Tongue (tissue), 2 donors: ENCODE results near the gene U2AF2. TPM values are rescaled to one million over a fixed set of nuclear protein-coding genes. Genes with fewer than 3 reads are reported as not detected.

Experiments
- DNase-seq: peaks from one replicate; pipeline ENCODE4 v3.0.0-alpha.2; 2015
- total RNA-seq: library from RNA; depleted of rRNA; stranded (reverse); fragments of >200 nt; gene quantifications from one replicate; pipeline ENCODE4 v1.2.3, GENCODE V29; 2014

The U2AF2 gene
- total RNA-seq, 1 donor from 2014 or later, result 85.9 TPM

DNA sequence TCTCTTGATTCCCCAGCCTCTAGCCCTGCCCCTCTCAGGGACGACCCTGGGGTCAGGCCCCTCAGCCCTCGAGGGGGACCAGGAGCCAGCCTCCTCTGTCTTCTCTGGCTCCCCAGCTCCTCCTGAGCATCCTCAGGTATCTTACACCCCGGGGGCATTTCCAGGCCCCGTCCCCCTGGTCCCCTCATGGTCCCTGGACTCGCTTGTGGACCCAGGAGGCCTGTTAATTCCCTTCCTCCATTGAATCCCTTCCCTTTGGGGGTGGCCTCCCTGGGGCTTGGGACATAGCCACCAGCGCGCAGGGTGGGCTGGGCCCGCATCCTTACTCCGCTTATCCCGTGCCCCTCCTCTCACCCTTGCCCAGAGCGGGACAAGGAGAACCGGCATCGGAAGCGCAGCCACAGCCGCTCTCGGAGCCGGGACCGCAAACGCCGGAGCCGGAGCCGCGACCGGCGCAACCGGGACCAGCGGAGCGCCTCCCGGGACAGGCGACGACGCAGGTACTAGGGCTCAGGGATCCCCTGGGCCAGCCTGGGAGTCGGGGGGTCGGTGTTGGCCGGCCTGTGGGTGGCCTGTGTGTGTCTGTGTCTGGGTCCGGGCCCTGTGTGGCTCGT lies 4.1 kb downstream of the U2AF2 start:
- DNase-seq, result no peak

DNA sequence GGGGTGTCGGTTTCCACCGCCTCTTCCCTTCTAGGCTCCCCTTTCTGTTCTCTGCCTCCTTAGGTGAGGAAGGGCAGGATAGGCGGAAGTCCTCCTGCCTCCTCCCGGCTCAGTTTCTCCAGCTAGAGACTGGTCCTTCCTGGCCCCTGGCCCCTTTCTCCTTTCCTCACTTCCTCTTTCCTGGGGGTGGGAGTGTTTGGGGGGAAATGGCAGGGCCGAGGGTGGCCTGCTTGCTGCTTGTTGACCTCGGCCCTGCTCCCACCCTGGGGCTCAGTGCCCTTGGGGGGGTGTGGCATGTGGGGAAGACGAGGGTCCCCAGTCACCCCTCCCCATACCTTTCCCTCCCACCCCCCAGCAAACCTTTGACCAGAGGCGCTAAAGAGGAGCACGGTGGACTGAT lies 5.0 kb downstream of the U2AF2 start:
- DNase-seq, result no peak

DNA sequence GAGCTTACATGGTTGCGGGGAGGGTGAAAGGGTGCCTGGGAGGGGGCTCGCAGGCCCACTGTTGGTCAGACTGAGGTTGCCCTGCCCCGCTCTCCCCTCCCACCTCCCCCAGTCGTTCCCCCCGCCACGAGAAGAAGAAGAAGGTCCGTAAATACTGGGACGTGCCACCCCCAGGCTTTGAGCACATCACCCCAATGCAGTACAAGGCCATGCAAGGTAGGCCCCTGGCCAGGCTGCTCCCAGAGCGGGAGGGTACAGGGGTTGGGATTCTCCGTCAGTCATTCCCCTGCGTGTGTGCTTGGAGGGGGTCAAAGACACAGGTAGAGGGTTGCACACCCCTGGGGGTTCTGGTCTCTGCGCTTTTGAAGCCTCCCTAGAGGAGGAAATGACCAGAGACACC lies 5.6 kb downstream of the U2AF2 start:
- no peak for DNase-seq

DNA sequence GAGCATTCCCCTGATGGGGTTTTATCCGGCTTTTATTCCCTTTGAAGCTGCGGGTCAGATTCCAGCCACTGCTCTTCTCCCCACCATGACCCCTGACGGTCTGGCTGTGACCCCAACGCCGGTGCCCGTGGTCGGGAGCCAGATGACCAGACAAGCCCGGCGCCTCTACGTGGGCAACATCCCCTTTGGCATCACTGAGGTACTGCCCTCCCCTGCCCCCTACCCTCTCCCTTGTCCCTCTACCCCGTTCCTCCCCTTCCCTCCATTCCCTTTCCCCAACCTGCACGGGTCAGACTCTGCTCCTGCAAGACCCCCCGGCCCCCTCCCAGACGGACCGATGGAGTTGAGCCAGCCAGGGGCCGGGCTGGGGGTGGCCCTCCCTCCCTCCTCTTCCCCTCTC lies 6.2 kb downstream of the U2AF2 start:
- no peak for DNase-seq

DNA sequence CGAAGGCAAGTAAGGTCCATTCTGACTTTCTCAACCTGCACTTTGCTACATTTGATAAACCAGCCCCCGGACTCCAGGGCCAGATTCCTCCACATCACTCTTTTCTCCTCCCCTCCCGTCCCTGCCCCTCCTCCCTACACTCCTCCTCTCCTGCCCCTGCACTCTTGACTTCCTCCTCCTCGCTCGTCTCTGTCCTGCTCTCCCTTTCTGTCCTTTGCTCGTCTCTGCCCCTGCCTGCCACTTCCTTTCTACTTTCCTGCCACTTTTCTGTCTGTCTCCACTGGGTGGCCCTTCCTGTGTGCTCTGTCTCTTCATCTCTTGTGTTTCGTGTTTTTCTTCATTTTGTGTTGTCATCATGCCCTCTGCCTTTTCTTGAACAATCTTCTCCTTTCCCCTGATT lies 7.0 kb downstream of the U2AF2 start:
- DNase-seq, result no peak

DNA sequence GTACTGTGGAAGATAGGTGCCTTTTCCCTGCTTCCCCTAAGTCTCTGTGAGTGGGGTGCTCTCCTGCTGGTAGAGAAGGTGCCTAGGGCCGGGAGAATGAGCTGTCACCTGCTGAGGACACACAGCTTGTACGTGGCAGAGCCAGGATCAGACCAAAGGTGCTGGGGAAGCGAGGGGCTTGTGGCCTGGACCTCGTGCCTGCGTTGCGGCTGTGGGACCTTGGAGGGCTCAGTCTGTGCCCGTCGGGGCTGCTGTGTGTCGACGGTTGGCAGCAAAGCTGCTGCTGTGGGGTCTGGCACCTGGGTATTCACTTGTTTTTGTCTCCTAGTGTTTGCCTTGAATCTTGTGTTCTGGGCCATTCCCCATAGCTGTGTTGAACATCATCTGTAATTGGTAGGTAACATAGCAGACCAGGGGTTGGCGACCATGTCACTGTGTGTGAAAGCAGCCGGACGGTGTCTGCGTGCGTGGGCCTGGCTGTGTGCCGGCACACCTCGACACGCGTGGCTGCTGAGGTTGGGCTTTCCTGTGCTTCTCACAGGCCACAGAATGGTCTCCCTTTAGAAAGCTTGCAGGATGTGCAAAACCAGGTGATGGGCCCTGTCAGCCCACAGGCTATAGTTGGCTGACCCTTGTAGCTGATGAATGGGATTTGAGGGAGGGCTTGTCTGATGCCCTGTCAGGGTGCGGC lies 9.2 kb downstream of the U2AF2 start:
- DNase-seq, result no peak

DNA sequence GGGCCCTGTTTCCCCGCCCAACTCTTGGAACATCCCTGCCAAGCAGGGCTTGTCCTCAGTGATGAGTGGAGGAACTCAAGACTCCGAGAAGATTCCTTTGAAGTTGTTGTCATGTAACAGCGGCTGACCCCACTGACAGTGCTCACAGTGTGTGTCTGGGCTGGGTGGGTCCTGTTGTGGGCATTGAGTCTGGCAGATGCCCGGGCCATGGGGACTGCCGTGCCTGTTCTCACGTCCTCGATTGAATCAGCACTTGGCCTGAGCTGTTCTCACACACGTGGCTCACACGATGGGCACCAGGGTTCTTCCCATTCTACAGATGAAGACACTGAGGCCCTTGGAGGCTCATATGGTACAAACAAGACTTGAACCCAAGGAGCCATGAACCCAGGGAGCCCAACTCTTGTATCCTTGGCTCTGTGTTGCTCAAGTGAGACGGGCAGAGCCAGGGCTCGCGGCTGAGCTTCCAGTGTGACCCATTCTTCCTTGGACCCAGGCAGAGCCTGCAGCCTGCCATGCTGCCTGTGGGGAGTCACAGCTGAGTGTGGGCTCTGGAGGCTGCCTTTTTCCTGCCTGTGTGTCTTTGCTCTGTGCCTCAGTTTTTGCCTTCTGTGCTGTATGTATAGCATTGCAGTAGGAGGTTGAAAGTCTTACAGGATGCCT lies 11.6 kb downstream of the U2AF2 start:
- no peak for DNase-seq

DNA sequence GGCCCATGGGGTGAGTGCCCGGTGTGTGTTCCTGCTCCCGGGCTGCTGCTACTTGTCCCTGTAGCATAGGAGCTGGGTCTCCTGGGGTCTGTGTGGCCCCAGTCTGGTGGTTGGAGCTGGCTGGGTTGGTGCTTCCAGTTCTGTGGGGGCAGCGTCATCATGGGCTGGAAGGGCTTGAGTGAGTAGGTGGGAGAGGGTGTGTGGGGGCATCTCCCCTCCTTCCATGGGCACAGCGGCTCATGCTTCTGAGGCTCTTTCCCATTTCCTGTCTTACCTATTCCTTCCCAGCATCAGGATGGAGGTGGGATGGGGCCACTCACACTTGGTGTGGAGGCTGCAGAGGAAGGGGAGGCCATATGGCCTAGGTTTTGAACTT lies 12.2 kb downstream of the U2AF2 start:
- no peak for DNase-seq

DNA sequence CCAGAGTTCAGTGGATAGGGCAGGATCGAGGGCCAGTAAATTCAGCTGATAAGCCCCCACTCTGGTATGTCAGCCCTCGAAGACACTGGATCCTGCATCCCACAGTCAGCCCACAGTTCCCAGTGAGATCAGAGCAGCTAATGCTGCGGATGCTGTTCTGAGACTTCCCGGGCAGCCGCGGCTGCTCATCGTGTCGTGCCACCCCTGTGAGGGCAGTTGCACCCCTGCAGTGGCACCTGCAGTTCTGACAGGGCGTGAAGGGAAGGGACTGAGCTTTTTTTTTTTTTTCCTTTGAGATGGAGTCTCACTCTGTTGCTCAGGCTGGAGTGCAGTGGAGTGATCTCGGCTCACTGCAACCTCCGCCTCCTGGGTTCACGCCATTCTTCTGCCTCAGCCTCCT lies 12.7 kb downstream of the U2AF2 start:
- DNase-seq, result no peak

DNA sequence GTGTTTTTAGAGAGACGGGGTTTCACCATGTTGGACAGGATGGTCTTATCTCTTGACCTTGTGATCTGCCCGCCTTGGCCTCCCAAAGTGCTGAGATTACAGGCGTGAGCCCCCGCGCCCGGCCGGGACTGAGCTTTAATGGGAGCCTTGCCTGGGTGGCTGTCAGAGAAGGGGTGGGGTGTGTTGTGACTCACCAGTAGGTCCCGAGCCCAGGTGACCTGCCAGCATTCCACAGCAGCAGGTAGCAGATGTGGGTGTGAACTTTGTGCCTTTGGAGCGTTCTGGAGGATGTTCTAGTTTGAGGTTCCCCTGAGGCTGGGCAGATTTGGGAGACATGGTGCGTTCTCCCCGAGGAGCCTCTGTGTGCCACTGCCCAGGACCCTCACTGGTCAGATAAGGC lies 13.1 kb downstream of the U2AF2 start:
- DNase-seq, result no peak

DNA sequence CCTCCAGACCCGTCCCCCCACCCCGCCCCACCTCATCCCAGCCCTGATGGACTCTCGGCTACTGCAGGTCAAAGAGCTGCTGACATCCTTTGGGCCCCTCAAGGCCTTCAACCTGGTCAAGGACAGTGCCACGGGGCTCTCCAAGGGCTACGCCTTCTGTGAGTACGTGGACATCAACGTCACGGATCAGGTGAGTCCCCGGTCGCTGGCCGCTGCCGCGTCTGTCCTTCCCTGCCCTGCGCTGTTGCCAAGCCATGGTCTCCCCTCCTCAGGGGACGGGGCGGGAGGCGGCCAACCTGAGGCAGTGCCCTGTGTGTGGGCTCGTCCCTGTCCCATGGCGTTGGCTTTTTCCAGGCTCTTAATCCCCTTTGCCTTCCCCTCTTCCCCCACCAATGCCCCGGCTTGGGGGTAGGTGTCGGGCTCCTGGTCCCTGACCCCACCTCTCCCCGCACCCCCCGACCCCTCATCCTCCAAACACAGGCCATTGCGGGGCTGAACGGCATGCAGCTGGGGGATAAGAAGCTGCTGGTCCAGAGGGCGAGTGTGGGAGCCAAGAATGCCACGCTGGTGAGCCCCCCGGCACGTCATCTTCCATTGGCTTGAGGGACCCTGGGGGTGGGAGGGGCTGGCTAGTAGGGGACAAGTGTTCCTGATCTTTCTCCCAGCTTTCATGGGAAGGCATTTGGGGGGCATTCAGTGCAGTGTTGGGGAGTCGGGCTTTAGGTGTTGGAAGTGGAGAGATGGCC lies 13.9 kb downstream of the U2AF2 start:
- no peak for DNase-seq

DNA sequence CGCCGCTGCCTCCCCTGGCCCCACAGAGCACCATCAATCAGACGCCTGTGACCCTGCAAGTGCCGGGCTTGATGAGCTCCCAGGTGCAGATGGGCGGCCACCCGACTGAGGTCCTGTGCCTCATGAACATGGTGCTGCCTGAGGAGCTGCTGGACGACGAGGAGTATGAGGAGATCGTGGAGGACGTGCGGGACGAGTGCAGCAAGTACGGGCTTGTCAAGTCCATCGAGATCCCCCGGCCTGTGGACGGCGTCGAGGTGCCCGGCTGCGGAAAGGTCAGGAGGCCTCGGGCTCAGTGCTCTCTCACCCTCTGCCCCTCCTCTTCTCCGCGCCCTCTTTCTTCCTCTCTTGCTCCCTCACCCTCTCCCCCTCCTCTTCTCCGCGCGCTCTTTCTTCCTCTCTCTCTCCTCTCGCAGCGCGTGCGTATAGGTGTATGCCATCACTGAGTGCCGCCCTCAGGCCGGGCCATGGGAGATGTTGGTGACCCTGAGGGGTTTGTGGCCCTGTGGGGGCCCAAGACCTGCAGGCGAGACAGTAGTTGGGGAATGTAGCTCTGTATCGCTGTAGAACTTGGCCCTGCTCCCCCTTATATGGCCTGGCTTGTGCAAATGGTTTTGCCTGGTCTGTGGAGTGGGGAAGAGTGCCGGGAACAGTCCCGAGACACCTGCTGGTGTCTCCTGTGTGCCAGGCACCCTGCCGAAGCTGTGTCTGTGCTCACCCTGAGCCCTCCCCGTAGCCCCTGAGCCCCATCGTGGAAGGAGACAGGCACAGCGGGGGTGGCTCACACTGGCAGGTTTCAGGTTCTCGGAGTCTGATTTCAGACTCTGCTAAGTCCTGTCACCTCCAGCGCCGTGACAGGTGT lies 14.8 kb downstream of the U2AF2 start:
- no peak for DNase-seq

DNA sequence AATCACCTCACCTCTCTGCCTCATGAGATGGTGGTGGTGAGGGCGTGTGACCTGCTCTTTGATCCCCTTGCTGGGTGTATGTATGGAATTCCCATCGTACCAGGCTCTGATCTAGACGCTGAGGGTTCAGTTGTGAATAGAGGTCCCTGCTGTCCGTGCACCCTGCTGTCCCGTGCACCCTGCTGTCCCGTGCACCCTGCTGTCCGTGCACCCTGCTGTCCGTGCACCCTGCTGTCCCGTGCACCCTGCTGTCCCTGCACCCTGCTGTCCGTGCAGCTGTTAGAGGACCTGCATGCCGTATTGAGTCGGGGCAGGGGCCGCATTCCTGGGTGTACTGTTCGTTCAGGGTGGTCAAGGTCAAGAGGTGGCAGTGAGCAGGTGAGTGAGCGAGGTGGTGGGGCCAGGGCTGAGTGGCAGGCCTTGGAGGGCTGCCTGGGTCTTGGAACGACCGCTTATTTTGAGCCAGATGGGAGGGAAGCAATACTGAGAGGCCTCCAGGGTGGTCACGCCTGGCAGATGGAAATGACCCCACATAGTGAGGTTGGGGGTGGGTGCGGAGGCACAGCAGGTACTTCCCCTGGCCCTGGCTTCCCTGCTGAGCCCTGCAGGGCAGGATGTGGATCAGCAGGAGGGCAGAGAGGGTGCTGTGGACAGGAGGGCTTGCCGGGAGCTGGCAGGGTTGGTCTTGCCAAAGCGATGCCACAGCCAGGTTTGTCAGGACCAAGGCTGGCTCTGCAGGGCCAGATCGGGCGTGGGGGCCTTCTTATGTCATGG lies 15.6 kb downstream of the U2AF2 start:
- peak; percentile 32 for DNase-seq

DNA sequence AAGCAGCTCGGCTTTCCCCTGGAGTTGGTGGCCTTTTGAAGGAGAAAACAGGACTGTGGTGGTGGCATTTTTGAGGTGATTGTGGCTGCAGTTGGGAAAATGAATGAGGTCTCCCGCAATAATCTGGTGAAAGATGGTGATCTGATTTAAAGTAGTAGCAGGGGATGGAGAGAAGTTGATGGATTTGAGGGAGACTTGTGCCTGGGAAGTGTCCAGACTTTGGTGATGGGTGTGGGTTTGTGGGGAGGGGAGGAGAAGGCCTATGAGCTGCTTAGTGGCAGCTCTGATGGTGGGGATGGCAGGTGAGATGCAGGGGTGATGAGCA lies 16.2 kb downstream of the U2AF2 start:
- DNase-seq, result no peak

DNA sequence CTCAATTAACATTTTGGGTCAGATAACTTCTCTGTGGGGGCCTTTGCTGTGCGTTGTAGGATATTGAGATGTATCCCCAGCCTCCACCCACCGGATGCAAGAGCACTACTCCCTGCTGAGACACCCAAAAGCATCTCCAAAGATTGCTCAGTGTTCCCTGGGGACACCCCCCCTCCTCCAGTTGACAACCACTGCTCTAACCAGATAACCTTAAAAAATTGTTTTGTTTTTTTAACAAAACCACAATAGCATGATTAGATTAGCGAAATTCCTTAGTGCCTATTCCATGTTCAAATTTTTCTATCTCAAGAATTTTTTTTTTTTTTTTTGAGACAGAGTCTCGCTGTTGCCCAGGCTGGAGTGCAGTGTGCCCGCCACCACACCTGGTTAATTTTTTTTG lies 17.6 kb downstream of the U2AF2 start:
- DNase-seq, result no peak

DNA sequence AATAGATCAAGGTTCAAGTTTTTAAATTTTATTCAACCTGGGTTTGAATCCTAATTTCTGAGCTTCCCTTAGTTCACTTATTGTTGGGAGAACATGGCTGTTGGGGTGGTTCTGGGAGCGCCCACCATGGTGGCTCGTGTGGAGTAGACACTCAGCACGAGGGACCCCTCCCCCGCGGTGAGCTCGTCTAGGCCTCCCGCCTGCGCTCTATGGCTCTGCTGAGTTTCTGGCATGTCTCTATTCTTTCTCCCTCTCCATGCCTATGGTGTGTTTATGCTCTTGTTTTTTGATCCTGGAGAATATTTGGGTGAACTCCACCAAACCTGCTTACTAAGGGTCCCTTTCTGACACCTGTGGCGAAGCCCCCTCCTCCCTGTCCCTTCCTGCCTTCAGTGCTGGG lies 18.6 kb downstream of the U2AF2 start:
- DNase-seq, result no peak

DNA sequence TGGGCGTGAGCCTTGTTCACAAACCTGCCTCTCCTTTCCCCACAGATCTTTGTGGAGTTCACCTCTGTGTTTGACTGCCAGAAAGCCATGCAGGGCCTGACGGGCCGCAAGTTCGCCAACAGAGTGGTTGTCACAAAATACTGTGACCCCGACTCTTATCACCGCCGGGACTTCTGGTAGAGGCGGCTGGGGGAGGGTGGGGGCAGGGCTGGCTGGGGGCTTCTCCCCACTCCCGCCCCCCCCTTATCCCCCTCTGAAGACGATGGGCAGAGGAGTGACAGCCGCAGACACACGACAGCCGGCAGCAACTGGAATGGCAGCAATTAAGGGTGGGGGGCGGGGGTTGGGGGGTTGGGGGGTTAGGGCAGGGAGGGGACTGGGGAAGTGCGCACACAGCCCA lies 19.1 kb downstream of the U2AF2 start:
- no peak for DNase-seq

DNA sequence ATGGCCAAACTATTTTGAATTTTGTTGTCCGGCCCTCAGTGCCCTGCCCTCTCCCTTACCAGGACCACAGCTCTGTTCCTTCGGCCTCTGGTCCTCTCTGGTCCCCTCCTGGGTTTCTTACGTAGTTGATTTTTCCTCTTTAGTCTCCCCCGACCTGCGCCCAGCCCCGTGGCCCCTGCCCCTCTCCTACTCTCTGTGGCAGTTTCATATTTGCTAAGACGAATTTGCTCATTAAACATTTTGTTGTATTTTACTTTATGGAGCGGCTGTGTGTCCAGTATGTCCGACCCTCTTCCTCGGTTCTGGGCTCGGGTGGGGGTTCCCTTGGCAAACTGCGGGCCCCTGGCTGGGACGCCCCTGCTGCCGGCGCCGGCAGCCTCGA lies 19.6 kb downstream of the U2AF2 start:
- no peak for DNase-seq

DNA sequence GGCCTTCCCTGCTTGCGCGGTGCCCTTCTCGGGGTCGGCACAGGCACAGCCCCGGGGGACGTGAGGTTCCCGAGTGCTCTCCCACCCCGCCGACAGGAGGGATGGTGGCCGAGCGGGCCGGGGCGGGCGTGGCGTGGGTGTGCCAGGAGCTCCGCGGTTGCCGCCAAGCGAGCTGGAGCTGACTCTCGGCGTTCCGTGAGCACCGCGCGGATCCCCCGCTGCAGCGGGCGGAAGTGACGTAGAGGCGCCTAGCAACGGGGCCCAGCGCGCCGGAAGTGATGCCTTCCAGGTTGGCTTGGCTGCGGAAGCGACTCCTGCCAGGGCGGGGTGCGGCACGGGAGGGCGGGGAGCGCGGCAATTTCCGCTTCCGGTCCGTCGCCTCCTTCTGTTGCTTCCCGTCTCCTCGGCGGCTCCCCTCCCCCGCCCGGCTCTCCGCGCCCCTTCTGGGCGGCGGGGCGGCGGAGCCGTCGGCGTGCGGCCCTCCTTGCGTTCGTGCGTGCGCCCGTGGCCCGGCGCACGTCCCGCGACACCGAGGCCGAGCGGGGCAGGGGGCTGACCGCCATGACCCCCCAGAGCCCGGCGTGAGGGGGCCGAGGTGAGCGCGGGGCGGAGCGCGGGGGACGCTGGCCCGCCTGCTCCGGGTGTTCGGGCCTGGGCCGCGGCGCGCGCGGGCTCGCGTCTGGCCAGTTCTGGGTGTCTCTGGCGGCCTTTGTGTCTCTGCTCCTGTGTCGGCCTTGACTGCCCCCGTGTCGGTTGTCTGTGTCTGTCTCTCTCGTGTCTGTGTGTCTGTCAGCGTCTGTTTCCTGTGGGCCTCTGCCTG lies 20.2 kb downstream of the U2AF2 start, which contains the start of gene EPN1:
TSS of gene EPN1 (plus strand) at position 386 of the 820 bp plus-strand sequence. CDS start 3,402 bp downstream, outside the sequence.
- DNase-seq, result peak; percentile 98

DNA sequence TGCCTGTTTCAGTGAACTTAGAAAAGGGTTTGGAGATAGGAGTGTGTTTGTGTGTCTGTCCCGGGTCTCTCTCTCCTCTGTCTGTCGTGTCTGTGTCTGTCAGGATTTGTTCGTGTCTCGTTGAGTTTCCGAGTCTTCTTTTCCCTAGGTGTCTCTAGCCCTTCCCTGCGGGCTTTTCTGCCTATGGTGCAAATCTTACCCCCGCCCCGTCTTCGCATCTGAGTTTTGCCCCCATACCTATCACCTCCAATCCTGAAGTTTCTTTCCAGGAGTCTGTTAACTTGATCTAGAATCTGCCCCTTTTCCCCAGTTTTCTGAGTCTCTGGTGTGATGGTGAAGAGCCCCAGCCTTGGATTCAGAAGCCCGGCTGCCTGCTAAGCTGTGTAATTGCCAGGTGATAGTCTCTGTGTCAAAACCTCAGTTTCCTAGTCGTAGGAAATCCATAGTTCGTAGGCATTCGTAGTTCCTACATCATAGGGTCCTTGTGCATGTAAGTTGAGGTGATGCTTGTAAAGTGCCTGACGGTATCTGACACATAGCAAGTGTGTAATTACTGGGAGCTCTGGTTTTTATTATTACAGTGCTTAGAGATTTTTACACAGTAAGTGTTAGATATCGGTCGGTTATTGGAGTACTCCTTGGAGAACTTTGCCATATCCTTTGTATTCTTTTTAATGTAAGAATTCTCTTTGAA lies 21.0 kb downstream of the U2AF2 start:
- no peak for DNase-seq
